GM12873 (cell line): Measurements from ENCODE around the gene SLC18A2.

Experiments used
- TF ChIP-seq, protein P1 (sequence below): IDR thresholded peaks from 2 replicates; pipeline ENCODE4 v1.5.1; 2012; ENCODE audit warnings: low read depth, mild to moderate bottlenecking, moderate library complexity, low read length, control low read depth; ENCODE audit not compliant: insufficient read depth; ENCODE audit errors: missing control alignments

SLC18A2 gene

GRCh38 chr10:117215079-117215478 is 25.8 kb upstream of the SLC18A2 start:
- TF ChIP-seq, protein P1, sequence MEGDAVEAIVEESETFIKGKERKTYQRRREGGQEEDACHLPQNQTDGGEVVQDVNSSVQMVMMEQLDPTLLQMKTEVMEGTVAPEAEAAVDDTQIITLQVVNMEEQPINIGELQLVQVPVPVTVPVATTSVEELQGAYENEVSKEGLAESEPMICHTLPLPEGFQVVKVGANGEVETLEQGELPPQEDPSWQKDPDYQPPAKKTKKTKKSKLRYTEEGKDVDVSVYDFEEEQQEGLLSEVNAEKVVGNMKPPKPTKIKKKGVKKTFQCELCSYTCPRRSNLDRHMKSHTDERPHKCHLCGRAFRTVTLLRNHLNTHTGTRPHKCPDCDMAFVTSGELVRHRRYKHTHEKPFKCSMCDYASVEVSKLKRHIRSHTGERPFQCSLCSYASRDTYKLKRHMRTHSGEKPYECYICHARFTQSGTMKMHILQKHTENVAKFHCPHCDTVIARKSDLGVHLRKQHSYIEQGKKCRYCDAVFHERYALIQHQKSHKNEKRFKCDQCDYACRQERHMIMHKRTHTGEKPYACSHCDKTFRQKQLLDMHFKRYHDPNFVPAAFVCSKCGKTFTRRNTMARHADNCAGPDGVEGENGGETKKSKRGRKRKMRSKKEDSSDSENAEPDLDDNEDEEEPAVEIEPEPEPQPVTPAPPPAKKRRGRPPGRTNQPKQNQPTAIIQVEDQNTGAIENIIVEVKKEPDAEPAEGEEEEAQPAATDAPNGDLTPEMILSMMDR: no peak

DNA sequence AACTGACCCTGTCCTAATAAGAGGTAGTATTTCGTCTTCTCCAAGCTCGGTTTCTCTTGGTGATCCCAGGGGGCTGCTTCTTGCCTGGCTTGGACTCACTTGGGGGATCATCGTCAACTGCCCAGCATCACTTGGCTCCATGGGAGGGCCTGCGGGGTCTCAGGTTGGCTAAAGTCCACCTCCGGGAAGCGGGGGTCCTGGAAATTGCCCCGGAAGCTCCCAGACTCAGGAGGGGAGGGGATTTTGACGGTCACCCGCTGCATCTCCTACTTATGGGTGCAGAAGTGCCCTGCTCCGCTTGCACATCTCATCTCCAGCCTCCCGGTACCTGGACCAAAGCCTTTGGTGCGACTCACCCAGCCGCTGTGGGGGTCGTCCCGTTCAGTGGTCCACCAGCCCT is 24.9 kb upstream of the SLC18A2 start:
- TF ChIP-seq, protein P1: no peak

- TF ChIP-seq, protein P1: peak; percentile 100
Measured at GRCh38 chr10:117216611-117217195, 24.2 kb upstream of the SLC18A2 start.

GRCh38 chr10:117217196-117217761 is 23.6 kb upstream of the SLC18A2 start:
- TF ChIP-seq, protein P1: no peak

GRCh38 chr10:117218654-117219053 is 22.3 kb upstream of the SLC18A2 start:
- TF ChIP-seq, protein P1: no peak

- TF ChIP-seq, protein P1: no peak
Measured at GRCh38 chr10:117221156-117221711, 19.7 kb upstream of the SLC18A2 start.

GRCh38 chr10:117222552-117222951 is 18.4 kb upstream of the SLC18A2 start:
- TF ChIP-seq, protein P1: no peak
